Natural killer cell (primary cell): ENCODE measurements around the gene PEDS1. TPM values are rescaled to one million over a fixed set of nuclear protein-coding genes. Genes with fewer than 3 reads are reported as not detected.
"Not testable (repeated sequence)": the region's sequence is repeated elsewhere in the genome, so short reads cannot be mapped to it uniquely, and the experiment has no call there.

Experiments used
- ATAC-seq, 3 donors: fragments of 150-1000 bp in 2 of 3; fragments of 200-7000 bp in 1 of 3; cut with Tn5 transposase; 1 replicate in 1 of 3; 2 replicates in 2 of 3; pipeline ENCODE4 v1.10.0; 2021; ENCODE audit warnings: mild to moderate bottlenecking in 2 of 3, moderate library complexity in 2 of 3
- DNase-seq, 2 donors: peaks; one replicate each; pipeline versions ENCODE4 v3.0.0 to v3.0.0-alpha.2; 2013 to 2021; ENCODE audit warnings: mixed read lengths in 1 of 2
- H3K27ac ChIP-seq: one replicate; pipeline ENCODE4 v1.5.1; 2013; ENCODE audit warnings: mild to moderate bottlenecking, low read length
- H3K27me3 ChIP-seq: one replicate; pipeline ENCODE4 v1.6.1; 2013; ENCODE audit warnings: low read length; ENCODE audit not compliant: control insufficient read depth, insufficient read depth
- H3K36me3 ChIP-seq: one replicate; pipeline ENCODE4 v1.6.1; 2013; ENCODE audit warnings: low read length; ENCODE audit not compliant: control insufficient read depth, insufficient read depth
- H3K4me1 ChIP-seq: one replicate; pipeline ENCODE4 v1.6.1; 2013; ENCODE audit warnings: low read length; ENCODE audit not compliant: control insufficient read depth, insufficient read depth
- H3K4me3 ChIP-seq: one replicate; pipeline ENCODE4 v1.5.1; 2013; ENCODE audit warnings: low read length
- H3K9me3 ChIP-seq: one replicate; pipeline ENCODE4 v1.6.1; 2013; ENCODE audit warnings: low read length; ENCODE audit not compliant: control insufficient read depth, insufficient read depth
- H3K27ac Mint-ChIP-seq, 2 donors: one replicate each; pipeline ENCODE4 v1.8.0; 2022; ENCODE audit warnings: mild to moderate bottlenecking in 2 of 2, mixed read lengths in 2 of 2, moderate library complexity in 1 of 2
- H3K27me3 Mint-ChIP-seq, 2 donors: one replicate each; pipeline ENCODE4 v1.8.0; 2022; ENCODE audit warnings: low read depth in 2 of 2, mixed read lengths in 2 of 2
- H3K36me3 Mint-ChIP-seq: one replicate; pipeline ENCODE4 v1.8.0; 2022; ENCODE audit warnings: mixed read lengths
- H3K4me1 Mint-ChIP-seq, 2 donors: one replicate each; pipeline ENCODE4 v1.8.0; 2022; ENCODE audit warnings: mixed read lengths in 2 of 2
- H3K4me3 Mint-ChIP-seq: one replicate; pipeline ENCODE4 v1.8.0; 2022; ENCODE audit warnings: mild to moderate bottlenecking, moderate library complexity, mixed read lengths
- H3K9me3 Mint-ChIP-seq, 2 donors: one replicate each; pipeline ENCODE4 v1.8.0; 2022; ENCODE audit warnings: mixed read lengths in 2 of 2
- WGBS: methylation state at CpG from one replicate; pipeline ENCODE4 v1.1.7; 2013; ENCODE audit warnings: missing lambda C conversion rate; ENCODE audit not compliant: insufficient coverage; 5-methylcytosine and 5-hydroxymethylcytosine counted together
- intact Hi-C: fragments of 100-400 bp; cut with micrococcal nuclease; formaldehyde crosslinking; loops from one replicate; pipeline ENCODE4 v1.14.2; 2022
- total RNA-seq, 4 donors: library from RNA; stranded (reverse); fragments of 120-200 nt in 1 of 4; gene quantifications; one replicate each; pipeline versions ENCODE4 v1.2.3 to v1.2.4, GENCODE V29; 2013 to 2022
- TF ChIP-seq, protein P1 (sequence below): fragments of 200-600 bp; IDR thresholded peaks from one replicate; pipeline ENCODE4 v1.8.0; 2022; ENCODE audit warnings: antibody characterized with exemption

The PEDS1 gene
- total RNA-seq, 3 donors from 2014 or later (not counting 1 experiment from before 2014, with no cell fraction given) = 27.4 to 32.8 (median 31.5) TPM

- intact Hi-C loops = no loop called here
- no peaks in the 10 kb centered on the region for H3K9me3 Mint-ChIP-seq
- Histone ChIP-seq H3K27me3 (no peaks in the 10 kb centered on the region), H3K4me1 (peaks cover 9% of the 10 kb centered on the region), H3K4me3 (no peak overlapping the region), H3K9me3 (no peaks in the 10 kb centered on the region), H3K27ac (no peak overlapping the region), H3K36me3 (no peaks in the 10 kb centered on the region)
- no peak overlapping the region for H3K4me3 Mint-ChIP-seq
- H3K27me3 Mint-ChIP-seq = peaks cover 0 to 7% of the 10 kb centered on the region in 2 donors
- no peak for ATAC-seq
- peaks cover 9 to 10% of the 10 kb centered on the region in 2 donors for H3K4me1 Mint-ChIP-seq
- TF ChIP-seq, protein P1, sequence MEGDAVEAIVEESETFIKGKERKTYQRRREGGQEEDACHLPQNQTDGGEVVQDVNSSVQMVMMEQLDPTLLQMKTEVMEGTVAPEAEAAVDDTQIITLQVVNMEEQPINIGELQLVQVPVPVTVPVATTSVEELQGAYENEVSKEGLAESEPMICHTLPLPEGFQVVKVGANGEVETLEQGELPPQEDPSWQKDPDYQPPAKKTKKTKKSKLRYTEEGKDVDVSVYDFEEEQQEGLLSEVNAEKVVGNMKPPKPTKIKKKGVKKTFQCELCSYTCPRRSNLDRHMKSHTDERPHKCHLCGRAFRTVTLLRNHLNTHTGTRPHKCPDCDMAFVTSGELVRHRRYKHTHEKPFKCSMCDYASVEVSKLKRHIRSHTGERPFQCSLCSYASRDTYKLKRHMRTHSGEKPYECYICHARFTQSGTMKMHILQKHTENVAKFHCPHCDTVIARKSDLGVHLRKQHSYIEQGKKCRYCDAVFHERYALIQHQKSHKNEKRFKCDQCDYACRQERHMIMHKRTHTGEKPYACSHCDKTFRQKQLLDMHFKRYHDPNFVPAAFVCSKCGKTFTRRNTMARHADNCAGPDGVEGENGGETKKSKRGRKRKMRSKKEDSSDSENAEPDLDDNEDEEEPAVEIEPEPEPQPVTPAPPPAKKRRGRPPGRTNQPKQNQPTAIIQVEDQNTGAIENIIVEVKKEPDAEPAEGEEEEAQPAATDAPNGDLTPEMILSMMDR = no peak
- no peaks in the 10 kb centered on the region for H3K36me3 Mint-ChIP-seq
- no peak overlapping the region for H3K27ac Mint-ChIP-seq
- WGBS = 96% methylated on average over 9 of the region's 9 CpGs
- no peak for DNase-seq
These were observed 10.2 kb upstream of the PEDS1 start for GRCh38 chr20:50163570-50164317.

- ATAC-seq, H3K9me3 Mint-ChIP-seq, H3K4me3 Mint-ChIP-seq, H3K27me3 ChIP-seq, H3K36me3 Mint-ChIP-seq, H3K27me3 Mint-ChIP-seq, H3K9me3 ChIP-seq, H3K27ac ChIP-seq, H3K27ac Mint-ChIP-seq, H3K4me3 ChIP-seq, H3K4me1 ChIP-seq, intact Hi-C loops, H3K36me3 ChIP-seq, DNase-seq: not testable (repeated sequence)
- WGBS = 96% methylated on average over 7 of the region's 7 CpGs
- peaks cover 8 to 10% of the 10 kb centered on the region in 2 donors for H3K4me1 Mint-ChIP-seq
These were observed 8.0 kb upstream of the PEDS1 start for GRCh38 chr20:50161494-50161893.

DNA sequence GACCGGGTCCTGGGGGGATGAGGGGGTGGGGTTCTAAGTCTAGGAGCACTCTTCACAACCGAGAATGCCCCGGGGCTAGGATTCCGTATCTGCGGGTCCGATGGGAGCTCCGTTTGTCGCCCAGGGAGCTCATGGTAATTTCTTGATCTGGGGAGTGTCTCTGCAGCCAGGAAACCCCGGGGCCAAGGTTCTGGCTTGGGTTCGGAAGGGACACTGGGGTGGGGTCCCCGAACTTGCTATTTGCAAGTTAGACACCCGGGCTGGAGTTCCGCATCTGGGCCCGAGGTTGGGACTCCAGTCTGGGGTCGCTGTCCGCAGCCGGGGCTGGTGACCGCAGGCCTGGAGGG, 397 bp downstream of the PEDS1 start:
- TF ChIP-seq, protein P1 = no peak
- no peak for DNase-seq
- Histone ChIP-seq H3K36me3 (peaks cover 5% of the 10 kb centered on the region), H3K9me3 (no peaks in the 10 kb centered on the region), H3K27ac (peak overlapping the region; percentile 74), H3K4me1 (peaks cover 43% of the 10 kb centered on the region), H3K27me3 (no peaks in the 10 kb centered on the region), H3K4me3 (peak overlapping the region; percentile 98)
- Mint-ChIP-seq H3K27ac (peak overlapping the region; percentile 65 to 96), H3K4me1 (peaks cover 34 to 58% of the 10 kb centered on the region in 2 donors), H3K36me3 (no peaks in the 10 kb centered on the region), H3K4me3 (peak overlapping the region; percentile 81), H3K9me3 (no peaks in the 10 kb centered on the region), H3K27me3 (no peaks in the 10 kb centered on the region)
- intact Hi-C loops = loop anchor here (2.0 kb wide), 1 partner anchor 40 kb away; the partner anchor contains the start of gene UBE2V1
- ATAC-seq = peak in 2 of 3 donors; percentile 0
- WGBS = under 1% methylated on average over 18 of the region's 18 CpGs

DNA sequence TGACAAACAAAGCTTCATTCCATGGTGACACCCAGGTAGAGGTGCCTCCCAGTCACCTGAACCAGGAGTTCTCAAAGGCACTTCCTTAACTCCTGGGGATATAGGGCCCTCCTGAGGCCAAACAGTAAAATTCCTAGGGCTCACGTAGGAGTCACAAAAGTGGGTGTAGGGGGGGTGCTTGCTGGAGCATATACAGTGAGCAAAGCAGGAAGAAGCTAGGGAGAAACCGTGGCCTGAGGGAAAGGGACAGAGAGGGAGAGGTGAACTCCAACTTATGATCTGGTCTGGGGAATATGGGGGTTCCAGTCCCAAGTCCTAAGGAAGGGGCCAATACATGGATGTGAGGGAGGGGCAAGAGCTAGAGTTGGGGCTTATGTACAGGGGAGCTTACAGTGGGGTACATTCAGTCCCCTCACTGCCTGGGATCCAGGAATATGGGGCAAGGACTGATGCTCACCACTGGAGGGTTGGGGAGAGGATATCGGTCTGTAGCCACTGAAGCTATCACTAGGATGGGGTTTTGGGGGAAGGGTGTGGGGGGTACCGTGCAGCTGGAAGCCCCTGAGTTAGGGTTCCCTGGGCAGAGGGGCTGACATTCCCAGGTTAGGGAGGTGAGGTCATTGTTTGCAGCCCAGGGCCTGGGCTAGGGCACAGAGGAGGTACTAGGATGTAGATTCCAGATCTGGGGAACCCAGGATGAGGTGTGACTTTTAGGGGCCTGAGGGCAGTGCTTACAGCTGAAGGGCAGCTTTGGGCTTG, 950 bp downstream of the PEDS1 start:
- no peak for ATAC-seq
- no peaks in the 10 kb centered on the region for H3K9me3 ChIP-seq
- H3K27ac ChIP-seq = peak overlapping the region; percentile 74
- Mint-ChIP-seq H3K4me1 (peaks cover 37 to 64% of the 10 kb centered on the region in 2 donors), H3K4me3 (peak overlapping the region; percentile 81), H3K27ac (peak overlapping the region; percentile 65 to 96), H3K27me3 (no peaks in the 10 kb centered on the region), H3K9me3 (no peaks in the 10 kb centered on the region), H3K36me3 (no peaks in the 10 kb centered on the region)
- peak overlapping the region; percentile 98 for H3K4me3 ChIP-seq
- no peaks in the 10 kb centered on the region for H3K27me3 ChIP-seq
- TF ChIP-seq, protein P1 = no peak
- peaks cover 8% of the 10 kb centered on the region for H3K36me3 ChIP-seq
- WGBS = 36% methylated on average over 4 of the region's 4 CpGs
- DNase-seq = no peak
- intact Hi-C loops = loop anchor here (2.0 kb wide), 1 partner anchor 40 kb away; the partner anchor contains the start of gene UBE2V1
- H3K4me1 ChIP-seq = peaks cover 48% of the 10 kb centered on the region
